ENCODE data around the gene SSTR3. TPM values are rescaled to one million over a fixed set of nuclear protein-coding genes. Genes with fewer than 3 reads are reported as not detected.

SSTR3 gene
- total and polyA plus RNA-seq, 2 of the 13 experiments (the other 11 are each of a cell fraction or from before 2014, with no cell fraction given) = 0.08 to 0.64 TPM

DNA sequence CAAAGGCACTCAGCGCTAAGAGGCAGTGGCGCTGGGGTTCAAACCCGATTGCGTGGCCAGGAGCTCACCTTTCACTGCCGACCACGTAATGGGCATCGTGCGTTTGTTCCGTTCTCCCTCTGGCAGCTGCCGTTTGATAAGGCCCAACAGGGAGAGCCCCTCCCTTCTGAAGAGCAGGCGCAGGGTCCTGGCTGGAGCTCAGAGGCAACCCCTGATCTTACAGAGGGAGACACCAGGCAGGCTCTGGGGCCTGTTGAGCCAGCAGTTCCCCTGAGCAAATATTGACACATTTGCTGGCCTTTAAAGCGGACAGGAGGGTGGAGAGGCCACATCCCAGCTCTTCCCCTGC, 12.5 kb downstream of the SSTR3 start (continued):
- TF ChIP-seq, protein P1, sequence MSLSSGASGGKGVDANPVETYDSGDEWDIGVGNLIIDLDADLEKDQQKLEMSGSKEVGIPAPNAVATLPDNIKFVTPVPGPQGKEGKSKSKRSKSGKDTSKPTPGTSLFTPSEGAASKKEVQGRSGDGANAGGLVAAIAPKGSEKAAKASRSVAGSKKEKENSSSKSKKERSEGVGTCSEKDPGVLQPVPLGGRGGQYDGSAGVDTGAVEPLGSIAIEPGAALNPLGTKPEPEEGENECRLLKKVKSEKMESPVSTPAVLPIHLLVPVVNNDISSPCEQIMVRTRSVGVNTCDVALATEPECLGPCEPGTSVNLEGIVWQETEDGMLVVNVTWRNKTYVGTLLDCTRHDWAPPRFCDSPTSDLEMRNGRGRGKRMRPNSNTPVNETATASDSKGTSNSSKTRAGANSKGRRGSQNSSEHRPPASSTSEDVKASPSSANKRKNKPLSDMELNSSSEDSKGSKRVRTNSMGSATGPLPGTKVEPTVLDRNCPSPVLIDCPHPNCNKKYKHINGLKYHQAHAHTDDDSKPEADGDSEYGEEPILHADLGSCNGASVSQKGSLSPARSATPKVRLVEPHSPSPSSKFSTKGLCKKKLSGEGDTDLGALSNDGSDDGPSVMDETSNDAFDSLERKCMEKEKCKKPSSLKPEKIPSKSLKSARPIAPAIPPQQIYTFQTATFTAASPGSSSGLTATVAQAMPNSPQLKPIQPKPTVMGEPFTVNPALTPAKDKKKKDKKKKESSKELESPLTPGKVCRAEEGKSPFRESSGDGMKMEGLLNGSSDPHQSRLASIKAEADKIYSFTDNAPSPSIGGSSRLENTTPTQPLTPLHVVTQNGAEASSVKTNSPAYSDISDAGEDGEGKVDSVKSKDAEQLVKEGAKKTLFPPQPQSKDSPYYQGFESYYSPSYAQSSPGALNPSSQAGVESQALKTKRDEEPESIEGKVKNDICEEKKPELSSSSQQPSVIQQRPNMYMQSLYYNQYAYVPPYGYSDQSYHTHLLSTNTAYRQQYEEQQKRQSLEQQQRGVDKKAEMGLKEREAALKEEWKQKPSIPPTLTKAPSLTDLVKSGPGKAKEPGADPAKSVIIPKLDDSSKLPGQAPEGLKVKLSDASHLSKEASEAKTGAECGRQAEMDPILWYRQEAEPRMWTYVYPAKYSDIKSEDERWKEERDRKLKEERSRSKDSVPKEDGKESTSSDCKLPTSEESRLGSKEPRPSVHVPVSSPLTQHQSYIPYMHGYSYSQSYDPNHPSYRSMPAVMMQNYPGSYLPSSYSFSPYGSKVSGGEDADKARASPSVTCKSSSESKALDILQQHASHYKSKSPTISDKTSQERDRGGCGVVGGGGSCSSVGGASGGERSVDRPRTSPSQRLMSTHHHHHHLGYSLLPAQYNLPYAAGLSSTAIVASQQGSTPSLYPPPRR (CRISPR knock-in tag; IDR thresholded peaks at IDR 0.05; ENCODE audit: borderline replicate concordance) = peak; percentile 42; the same call in 1 of the 2 replicates
- TF ChIP-seq KDM5B (CRISPR knock-in tag; IDR thresholded peaks at IDR 0.05; ENCODE audit: borderline replicate concordance) (no peak), ZC3H13 (CRISPR knock-in tag; IDR thresholded peaks at IDR 0.05) (no peak), ZNF431 (CRISPR knock-in tag; IDR thresholded peaks at IDR 0.05; ENCODE audit: borderline replicate concordance, low read depth) (no peak), ZNF3 (CRISPR knock-in tag; IDR thresholded peaks at IDR 0.05) (no peak), FOSL1 (CRISPR knock-in tag; IDR thresholded peaks at IDR 0.05; ENCODE audit: borderline replicate concordance) (no peak), FOXO1 (CRISPR knock-in tag; IDR thresholded peaks at IDR 0.05) (no peak; the same call in 1 of the 2 replicates), ZNF776 (CRISPR knock-in tag; IDR thresholded peaks at IDR 0.05) (no peak), ZNF878 (CRISPR knock-in tag; IDR thresholded peaks at IDR 0.05) (peak; percentile 71; the same call in 1 of the 2 replicates)
- TF ChIP-seq, protein P2, sequence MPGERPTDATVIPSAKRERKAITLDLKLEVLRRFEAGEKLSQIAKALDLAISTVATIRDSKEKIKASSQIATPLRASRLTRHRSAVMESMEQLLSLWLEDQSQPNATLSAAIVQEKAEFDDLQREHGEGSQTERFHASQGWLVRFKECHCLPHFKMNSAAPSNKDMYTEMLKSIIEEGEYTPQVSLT (CRISPR knock-in tag; IDR thresholded peaks at IDR 0.05; ENCODE audit: borderline replicate concordance, low read depth) = no peak
- TF ChIP-seq, protein P3, sequence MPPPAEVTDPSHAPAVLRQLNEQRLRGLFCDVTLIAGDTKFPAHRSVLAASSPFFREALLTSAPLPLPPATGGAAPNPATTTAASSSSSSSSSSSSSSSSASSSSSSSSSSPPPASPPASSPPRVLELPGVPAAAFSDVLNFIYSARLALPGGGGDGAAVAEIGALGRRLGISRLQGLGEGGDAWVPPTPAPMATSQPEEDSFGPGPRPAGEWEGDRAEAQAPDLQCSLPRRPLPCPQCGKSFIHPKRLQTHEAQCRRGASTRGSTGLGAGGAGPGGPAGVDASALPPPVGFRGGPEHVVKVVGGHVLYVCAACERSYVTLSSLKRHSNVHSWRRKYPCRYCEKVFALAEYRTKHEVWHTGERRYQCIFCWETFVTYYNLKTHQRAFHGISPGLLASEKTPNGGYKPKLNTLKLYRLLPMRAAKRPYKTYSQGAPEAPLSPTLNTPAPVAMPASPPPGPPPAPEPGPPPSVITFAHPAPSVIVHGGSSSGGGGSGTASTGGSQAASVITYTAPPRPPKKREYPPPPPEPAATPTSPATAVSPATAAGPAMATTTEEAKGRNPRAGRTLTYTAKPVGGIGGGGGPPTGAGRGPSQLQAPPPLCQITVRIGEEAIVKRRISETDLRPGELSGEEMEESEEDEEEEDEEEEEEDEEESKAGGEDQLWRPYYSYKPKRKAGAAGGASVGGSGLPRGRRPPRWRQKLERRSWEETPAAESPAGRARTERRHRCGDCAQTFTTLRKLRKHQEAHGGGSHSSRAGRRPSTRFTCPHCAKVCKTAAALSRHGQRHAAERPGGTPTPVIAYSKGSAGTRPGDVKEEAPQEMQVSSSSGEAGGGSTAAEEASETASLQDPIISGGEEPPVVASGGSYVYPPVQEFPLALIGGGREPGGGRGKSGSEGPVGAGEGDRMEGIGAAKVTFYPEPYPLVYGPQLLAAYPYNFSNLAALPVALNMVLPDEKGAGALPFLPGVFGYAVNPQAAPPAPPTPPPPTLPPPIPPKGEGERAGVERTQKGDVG (CRISPR knock-in tag; IDR thresholded peaks at IDR 0.05; ENCODE audit: borderline replicate concordance) = no peak
- TF ChIP-seq, protein P4, sequence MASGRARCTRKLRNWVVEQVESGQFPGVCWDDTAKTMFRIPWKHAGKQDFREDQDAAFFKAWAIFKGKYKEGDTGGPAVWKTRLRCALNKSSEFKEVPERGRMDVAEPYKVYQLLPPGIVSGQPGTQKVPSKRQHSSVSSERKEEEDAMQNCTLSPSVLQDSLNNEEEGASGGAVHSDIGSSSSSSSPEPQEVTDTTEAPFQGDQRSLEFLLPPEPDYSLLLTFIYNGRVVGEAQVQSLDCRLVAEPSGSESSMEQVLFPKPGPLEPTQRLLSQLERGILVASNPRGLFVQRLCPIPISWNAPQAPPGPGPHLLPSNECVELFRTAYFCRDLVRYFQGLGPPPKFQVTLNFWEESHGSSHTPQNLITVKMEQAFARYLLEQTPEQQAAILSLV (CRISPR knock-in tag; IDR thresholded peaks at IDR 0.05; ENCODE audit: borderline replicate concordance) = no peak
- TF ChIP-seq, protein P5, sequence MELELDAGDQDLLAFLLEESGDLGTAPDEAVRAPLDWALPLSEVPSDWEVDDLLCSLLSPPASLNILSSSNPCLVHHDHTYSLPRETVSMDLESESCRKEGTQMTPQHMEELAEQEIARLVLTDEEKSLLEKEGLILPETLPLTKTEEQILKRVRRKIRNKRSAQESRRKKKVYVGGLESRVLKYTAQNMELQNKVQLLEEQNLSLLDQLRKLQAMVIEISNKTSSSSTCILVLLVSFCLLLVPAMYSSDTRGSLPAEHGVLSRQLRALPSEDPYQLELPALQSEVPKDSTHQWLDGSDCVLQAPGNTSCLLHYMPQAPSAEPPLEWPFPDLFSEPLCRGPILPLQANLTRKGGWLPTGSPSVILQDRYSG (CRISPR knock-in tag; IDR thresholded peaks at IDR 0.05) = no peak
- TF ChIP-seq, protein P6, sequence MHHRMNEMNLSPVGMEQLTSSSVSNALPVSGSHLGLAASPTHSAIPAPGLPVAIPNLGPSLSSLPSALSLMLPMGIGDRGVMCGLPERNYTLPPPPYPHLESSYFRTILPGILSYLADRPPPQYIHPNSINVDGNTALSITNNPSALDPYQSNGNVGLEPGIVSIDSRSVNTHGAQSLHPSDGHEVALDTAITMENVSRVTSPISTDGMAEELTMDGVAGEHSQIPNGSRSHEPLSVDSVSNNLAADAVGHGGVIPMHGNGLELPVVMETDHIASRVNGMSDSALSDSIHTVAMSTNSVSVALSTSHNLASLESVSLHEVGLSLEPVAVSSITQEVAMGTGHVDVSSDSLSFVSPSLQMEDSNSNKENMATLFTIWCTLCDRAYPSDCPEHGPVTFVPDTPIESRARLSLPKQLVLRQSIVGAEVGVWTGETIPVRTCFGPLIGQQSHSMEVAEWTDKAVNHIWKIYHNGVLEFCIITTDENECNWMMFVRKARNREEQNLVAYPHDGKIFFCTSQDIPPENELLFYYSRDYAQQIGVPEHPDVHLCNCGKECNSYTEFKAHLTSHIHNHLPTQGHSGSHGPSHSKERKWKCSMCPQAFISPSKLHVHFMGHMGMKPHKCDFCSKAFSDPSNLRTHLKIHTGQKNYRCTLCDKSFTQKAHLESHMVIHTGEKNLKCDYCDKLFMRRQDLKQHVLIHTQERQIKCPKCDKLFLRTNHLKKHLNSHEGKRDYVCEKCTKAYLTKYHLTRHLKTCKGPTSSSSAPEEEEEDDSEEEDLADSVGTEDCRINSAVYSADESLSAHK (CRISPR knock-in tag; IDR thresholded peaks at IDR 0.05; ENCODE audit: borderline replicate concordance) = no peak
